Raji (cell line): ENCODE data around the gene MAGI1.

Experiments used
- POLR2A ChIP-seq: IDR thresholded peaks from 2 replicates; pipeline ENCODE4 v1.6.1; 2011; ENCODE audit warnings: low read depth, low read length, control low read depth; ENCODE audit not compliant: insufficient read depth

Gene MAGI1

DNA sequence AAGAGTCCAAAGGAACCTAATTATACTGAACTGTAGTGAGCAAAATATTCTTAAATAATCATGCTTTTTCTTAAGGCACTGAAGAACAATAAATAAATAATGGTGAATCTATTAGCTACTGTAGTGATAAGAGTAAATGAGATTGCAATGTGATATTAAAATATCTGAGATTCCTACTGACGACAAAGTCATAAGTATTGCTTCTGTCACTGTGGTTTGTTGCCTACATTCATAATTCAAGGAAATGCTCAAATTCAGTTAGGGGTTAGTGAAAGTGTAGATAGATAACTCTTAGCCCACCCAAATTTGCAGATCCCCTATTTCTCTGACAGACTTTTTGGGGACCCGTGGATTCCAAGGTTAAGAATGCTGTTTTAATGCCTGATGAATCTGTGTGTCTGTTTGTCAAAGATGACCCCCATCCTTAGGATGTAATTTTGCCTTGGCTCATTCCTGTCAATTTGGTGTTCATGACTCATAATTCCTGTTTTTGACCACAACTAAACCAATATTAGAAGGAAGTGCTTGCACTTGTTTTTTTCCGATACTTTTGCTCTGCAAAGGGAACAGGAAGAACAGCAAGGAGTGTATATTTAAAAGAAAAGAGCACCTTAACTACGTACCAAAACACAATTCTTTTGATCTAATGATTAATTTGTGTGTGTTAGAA, 86.7 kb downstream of the MAGI1 start:
- no peak for TF ChIP-seq POLR2A

DNA sequence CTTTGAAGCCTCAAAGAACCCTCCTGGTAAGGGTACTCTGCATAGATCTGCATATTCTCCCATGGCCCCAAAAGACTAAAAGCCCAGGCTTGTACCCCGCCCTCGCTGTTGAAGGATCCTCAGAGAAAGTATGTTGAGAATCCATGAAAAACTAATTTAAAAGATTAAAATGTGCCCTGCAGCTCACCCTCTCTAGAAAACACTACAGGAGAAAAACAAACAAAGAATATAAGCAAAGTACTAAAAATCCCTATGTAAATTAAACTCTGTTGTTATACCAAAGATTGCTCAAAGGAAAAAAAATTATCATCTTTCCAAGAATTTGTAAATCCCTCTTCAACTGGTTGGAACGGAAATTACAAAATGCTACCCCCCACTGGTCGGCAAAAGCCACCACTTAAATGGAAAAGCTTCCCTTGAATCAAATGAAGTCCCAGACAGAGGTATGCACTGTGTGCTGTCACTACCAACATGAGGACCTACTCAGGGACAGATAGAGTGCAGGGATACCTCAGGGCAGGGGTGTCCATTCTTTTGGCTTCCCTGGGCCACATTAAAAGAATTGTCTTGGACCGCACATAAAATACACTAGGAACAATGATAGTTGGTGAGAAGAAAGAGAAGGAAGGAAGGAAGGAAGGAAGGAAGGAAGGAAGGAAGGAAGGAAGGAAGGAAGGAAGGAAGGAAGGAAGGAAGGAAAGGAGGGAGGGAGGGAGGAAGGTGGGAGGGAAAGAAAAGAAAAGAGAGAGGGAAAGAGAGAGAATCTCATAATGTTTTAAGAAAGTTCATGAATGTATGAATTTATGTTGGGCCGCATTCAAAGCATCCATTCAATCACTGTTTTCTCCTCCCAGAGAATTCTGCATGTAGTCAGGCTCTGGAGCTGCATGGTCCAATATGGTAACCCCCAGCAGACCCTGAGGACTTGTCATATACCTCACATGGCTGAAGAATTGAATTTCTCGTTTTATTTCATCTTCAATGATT, 88.1 kb downstream of the MAGI1 start:
- TF ChIP-seq POLR2A = no peak

DNA sequence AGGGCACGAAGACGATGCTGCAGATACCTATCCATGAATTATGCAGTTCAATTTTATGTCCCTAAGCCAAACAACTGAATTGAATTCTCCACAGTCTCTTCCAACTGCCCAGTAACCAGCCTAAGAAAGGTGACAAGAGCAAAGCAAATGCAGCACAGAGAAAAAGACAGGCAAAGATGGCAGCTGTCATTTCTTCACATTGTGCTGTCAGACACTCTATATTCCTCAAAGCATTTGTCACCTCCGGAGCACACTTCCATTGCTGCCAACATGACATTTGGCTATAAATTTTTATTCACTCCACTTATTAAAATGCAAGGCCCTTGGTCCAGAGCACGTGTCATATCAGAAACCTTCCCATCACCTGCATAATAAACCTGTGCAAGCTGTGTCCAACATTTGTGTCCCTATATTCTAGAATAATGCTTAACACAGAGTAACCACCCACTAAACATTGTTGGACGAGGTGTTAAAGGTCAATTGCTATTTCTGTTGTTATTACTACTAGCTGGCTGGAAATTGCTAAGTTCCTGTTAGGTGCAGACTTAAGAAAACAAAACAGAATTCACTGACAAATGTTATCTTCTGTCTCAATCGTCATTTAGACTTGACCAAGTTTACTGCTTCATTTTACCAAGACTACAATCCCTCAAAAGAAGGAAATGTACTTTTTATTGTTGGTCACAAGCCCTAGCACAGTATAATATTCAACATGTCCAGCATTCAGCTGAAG, 89.7 kb downstream of the MAGI1 start:
- no peak for TF ChIP-seq POLR2A

DNA sequence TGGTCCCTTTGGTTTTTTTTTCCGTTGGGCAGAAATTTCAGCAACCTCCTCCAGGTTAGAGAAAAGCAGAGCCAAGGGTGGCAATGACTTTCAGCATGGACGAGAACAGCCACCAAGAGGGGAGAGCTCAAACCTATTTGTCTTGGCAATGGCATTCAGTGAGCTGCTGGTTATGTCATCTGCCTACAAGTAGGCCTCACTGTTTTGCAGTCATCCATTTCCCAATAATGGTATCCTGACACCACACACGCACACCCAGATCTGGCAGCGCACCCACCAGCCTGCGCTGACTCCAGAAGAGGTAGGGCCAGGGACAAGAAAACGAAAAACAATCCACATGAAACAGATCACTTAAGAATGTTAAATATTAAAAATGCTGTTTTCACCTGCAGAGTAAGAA, 92.3 kb downstream of the MAGI1 start:
- no peak for TF ChIP-seq POLR2A

DNA sequence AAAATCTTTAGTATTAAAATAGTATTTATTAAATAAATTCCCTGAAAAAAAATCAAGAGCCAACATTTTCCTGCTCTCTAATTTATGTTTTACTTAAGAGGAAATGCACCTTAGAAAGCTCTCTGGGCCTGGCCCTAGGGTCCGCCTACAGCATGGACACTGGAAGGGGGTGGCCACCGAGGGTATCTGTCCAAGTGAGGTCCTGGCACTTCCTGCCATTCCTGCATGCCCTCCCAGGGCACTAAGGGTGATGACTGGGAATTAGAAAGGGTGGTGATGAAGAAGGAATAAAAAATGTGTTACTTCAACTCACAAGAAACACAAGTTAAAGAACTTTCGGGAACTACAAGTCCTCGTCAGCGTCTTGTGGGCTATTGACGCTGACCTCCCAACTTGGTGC, 92.8 kb downstream of the MAGI1 start:
- no peak for TF ChIP-seq POLR2A

DNA sequence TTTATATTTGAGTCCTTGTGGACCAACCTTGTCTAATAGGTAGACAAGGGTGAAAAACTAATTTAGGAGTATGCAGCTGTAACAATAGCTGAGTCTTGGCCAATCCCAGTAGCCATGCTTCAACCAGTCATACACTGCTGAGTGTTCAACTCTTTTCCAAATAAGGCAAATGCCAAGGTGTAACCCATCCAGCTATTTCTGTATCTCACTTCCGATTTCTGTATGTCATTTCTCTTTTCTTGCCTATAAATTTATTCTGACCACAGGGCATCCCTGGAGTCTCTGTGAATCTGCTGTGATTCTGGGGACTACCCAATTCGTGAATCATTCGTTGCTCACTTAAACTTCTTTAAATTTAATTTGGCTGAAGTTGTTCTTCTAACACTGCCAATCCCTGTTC, 93.2 kb downstream of the MAGI1 start:
- no peak for TF ChIP-seq POLR2A

DNA sequence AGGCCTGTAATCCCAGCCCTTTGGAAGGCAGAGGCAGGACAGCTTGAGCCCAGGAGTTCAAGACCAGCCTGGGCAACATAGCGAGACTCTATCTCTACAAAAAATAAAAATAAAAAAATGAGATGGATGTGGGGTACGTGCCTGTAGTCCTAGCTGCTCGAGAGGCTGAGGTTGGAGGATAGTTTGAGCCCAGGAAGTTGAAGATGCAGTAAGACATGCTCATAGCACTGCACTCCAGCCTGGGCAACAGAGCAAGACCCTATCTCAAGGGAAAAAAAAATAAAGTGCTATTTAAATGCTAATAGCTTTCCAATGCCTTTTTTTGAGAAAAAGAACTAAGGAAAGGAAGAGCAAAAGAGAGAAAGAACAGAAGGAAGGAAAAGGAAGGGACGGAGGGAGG, 94.5 kb downstream of the MAGI1 start:
- no peak for TF ChIP-seq POLR2A

DNA sequence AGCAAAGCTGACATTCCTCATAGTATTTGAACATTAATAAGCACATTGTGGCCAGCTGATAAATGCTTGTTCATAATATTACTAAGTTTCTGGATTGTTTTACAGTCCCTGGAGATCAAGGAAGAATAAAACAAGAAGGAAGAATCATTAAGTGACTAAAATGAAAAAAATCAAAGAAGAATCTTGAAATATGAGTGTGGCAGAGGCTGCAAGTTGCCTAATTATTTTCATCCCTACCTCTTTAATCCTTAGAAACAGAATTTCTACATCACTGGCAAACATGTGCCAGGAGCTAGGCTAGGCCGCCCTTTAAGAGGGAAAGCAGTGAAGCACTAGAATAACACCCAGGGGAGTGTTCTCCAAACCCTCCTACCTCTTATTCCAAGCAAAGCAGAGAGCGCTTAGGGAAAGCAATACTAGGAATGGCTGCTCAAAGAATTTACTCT, 98.9 kb downstream of the MAGI1 start:
- no peak for TF ChIP-seq POLR2A

DNA sequence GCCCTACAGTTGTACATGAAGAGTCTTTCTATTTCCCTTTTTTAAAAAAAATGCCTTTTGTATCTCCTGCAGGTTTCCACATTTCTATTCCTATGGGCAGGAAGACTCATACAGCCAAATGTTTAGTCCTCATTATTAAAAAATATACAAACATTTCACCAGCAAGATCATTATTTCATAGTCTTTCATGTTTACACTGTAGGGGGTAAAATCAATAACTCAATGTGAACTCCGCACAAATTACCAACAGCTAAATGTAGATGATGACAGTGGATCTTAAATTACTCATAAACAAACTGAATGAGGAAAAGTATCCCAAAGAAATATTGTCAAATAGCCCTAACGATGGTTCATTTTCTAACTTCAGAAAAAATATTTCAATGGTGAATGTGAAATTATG, 99.5 kb downstream of the MAGI1 start:
- TF ChIP-seq POLR2A = no peak

DNA sequence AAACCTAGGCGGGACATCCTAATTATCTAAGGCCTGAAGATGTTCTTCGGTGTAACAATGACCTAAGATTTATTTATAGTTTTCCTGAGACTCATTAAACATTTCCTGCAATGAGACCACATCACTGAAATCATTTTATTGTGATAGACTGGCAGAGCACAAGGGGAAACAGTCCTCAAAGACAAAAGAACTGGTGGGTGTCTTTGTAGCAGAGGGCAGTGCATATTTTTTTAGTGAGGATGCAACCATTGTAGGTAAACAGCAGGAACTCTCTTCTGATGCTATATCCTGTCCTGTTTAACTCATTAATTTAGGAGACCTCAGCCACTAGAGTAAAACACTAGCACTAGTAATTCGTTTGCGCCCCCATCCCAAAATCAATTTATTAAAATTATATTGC, 100.0 kb downstream of the MAGI1 start:
- no peak for TF ChIP-seq POLR2A

DNA sequence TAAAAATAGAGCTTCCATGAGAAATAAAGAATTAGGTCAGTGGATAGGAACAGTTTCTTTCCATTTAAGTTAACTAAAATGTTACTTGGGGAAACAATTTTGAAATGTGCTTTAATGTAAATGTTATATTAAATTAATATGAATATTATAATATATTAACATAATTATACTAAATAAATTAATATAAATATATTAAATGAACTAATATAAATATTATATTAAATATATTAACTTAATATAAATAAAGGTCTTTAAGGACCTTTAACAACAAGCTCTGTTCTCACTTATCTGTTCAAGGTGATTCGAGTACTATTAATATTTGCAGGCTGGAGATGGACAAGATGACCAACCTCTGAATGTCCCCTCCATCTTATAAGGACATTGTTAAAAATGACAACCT, 100.6 kb downstream of the MAGI1 start:
- TF ChIP-seq POLR2A = no peak

DNA sequence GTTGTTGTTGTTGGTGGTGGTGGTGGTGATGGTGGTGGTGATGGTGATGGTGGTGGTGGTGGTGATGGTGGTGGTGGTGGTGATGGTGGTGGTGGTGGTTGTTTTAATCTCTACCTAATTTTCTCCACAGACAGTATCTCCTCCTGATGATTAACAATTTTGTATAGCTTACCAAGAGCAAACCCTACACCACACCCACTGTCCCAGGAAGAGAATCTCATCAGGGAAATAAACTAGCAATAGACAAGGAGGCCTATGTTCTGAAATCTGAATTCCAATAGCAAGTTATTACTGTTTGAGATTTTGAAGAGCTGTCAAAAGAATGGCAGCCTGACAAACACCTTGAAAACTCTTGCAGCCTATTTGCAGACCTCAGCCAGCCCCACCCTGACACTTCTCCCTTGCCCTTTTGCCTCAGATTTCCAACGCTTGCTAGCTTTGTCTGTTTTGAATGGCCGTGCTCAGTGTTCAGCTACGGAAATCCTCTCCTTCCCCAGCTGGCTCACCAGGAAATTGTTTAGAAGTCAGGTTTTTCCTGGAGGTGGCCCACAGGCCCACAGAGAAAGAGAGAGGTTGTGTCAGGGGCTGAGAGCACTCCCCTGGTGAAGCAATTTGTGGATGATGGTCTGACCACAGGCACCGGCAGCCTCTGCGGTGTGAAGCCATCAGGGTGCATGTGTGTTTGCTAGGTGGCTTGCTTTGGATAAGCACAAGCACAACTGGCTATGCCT, 101.6 kb downstream of the MAGI1 start:
- TF ChIP-seq POLR2A = no peak

DNA sequence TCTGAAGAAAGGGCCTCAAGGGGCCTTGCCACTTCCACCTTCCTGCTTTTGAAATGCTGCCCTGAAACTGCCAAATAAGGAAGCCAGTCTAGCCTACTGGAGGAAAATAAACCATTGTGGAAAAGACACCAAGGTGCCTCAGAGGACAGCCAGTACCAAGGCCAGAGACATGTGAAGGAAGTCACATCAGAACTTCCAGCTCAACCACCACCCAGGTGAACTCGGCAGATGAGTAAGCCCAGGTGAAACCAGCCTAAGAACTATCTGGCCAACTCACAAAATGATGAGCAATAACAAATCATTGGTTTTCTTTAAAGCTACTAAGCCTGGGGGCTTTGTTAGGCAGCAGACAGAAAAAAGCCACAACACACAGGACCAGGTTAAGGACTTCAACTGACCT, 103.0 kb downstream of the MAGI1 start:
- TF ChIP-seq POLR2A = no peak

DNA sequence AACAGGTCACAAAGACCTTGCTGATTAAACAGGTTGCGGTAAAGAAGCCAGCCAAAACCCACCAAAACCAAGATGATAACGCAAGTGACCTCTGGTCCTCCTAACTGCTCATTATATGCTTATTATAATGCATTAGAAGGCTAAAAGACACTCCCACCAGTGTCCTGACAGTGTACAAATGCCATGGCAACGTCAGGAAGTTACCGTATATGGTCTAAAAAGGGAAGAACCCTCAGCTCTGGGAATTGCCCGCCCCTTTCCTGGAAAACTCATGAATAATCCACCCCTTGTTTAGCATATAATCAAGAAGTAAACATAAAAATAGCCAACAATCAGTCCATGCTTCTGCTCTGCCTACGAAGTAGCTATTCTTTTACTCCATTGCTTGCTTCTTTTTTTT, 108.1 kb downstream of the MAGI1 start:
- no peak for TF ChIP-seq POLR2A

DNA sequence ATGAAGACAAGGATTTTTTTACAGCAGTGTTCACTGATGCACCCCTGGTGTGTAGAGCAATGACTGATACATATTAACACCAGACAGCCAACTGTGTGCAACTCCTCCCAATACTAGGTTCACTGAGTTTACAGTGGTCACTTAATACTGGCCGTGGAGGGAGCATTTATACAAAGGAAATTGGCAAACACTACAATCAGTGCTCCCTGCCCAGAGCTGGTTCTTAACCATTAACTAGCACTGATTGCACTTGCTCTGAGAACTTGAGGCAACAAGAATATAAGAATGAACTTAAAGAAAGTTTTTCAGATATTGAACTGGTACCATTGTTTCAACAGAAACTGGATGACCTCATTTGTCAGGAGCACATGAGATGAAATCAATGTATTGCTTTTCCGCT, 110.6 kb downstream of the MAGI1 start:
- TF ChIP-seq POLR2A = no peak
